Ovary (tissue), 9 donors: Measurements from ENCODE around the gene VPS51. TPM values are rescaled to one million over a fixed set of nuclear protein-coding genes. Genes with fewer than 3 reads are reported as not detected.

Source experiments
- DNase-seq, 5 donors: peaks; one replicate each; pipeline ENCODE4 v3.0.0-alpha.2; 2019 to 2020
- H3K27ac ChIP-seq, 2 donors: fragments of 200-600 bp; one replicate each; pipeline versions ENCODE4 v1.5.1 to v1.8.0; 2019 to 2022
- H3K27me3 ChIP-seq: fragments of 200-600 bp; one replicate; pipeline ENCODE4 v1.8.0; 2022
- H3K36me3 ChIP-seq: fragments of 200-600 bp; sonication (generic); one replicate; pipeline ENCODE4 v1.5.1; 2019
- H3K4me1 ChIP-seq: one replicate; pipeline ENCODE4 v1.8.1; 2013; ENCODE audit warnings: mild to moderate bottlenecking, moderate library complexity; ENCODE audit not compliant: insufficient read depth
- H3K4me3 ChIP-seq: fragments of 200-600 bp; sonication (generic); one replicate; pipeline ENCODE4 v1.5.1; 2017
- H3K9me3 ChIP-seq, 2 donors: fragments of 200-600 bp in 1 of 2; sonication (generic) in 1 of 2; one replicate each; pipeline versions ENCODE4 v1.5.1 to v1.8.1; 2013 to 2019; ENCODE audit warnings: mild to moderate bottlenecking in 1 of 2, moderate library complexity in 1 of 2
- CTCF ChIP-seq, 3 donors: fragments of 450-650 bp in 2 of 3; fragments of 200-600 bp in 1 of 3; IDR thresholded peaks; one replicate each; pipeline versions ENCODE4 v1.5.1 to v1.8.0; 2016 to 2022; ENCODE audit warnings: antibody characterized with exemption in 3 of 3, mild to moderate bottlenecking in 1 of 3
- EP300 ChIP-seq: sonication (generic); formaldehyde crosslinking; IDR thresholded peaks from one replicate; pipeline ENCODE4 v1.6.1; 2017; ENCODE audit warnings: antibody characterized with exemption
- POLR2A ChIP-seq: fragments of 450-650 bp; IDR thresholded peaks from one replicate; pipeline ENCODE4 v1.6.1; 2017; ENCODE audit warnings: antibody characterized with exemption, mild to moderate bottlenecking, moderate library complexity
- WGBS, 3 donors: extraction: QIAGEN DNeasy Blood & Tissue Kit in 1 of 3; methylation state at CpG; one replicate each; pipeline versions ENCODE4 v1.1.5 to v1.1.7; 2013 to 2017; 5-methylcytosine and 5-hydroxymethylcytosine counted together
- intact Hi-C, 4 donors: fragments of 100-400 bp; cut with DNase I; formaldehyde crosslinking; loops; one replicate each; pipeline versions ENCODE4 v1.11.0 to v1.15.1; 2022 to 2023
- polyA plus RNA-seq, 2 donors: library from polyadenylated mRNA; stranded (reverse); fragments of 200-250 nt in 1 of 2; fragments of 350-450 nt in 1 of 2; fragmentation: Illumina TruSeq in 1 of 2; extraction: RNeasy Lipid Tissue Mini Kit (QIAGEN cat#74804) in 1 of 2; gene quantifications; one replicate each; pipeline ENCODE4 v1.2.3, GENCODE V29; 2013 to 2014
- total RNA-seq, 7 donors: library from RNA; depleted of rRNA in 2 of 7; stranded (reverse); fragments of >200 nt in 2 of 7; fragmentation: NEBNext Ultra II Directional in 3 of 7; extraction: Animal tissue kit (Norgen Biotek cat#: 25700) in 3 of 7; gene quantifications; one replicate each; pipeline versions ENCODE4 v1.1.0 to v1.2.4, GENCODE V29; 2016 to 2023
- donor health status: DM: no; HTN: no; CAD: no; lungs with moderate emphysema.
- donor health status: DM: no; HTN: no; CAD: no.
- donor health status: Bipolar disorder and iron deficiency.
- donor health status: DM: yes; HTN: yes; CAD: no.
- donor health status: DM: no; HTN: no; CAD: no.
- donor health status: DM: yes; HTN: yes; CAD: no.

The VPS51 gene
- total and polyA plus RNA-seq, 9 donors, result 51.1 to 543 (median 221) TPM

- WGBS, 3 donors, result 4 to 8% (median 6%) methylated on average over 14 of the region's 14 CpGs
- TF ChIP-seq EP300 (no peak), POLR2A (no peak), CTCF (IDR thresholded peaks at IDR 0.05) (no peak)
- H3K9me3 ChIP-seq, result no peaks in the 10 kb centered on the region
- H3K27me3 ChIP-seq, result no peaks in the 10 kb centered on the region
- H3K4me3 ChIP-seq, result peak overlapping the region; percentile 51
- peaks cover 16% of the 10 kb centered on the region for H3K4me1 ChIP-seq
- no peaks in the 10 kb centered on the region for H3K36me3 ChIP-seq
- intact Hi-C loops, result loop anchor here in 2 of 4 donors (5.0 to 10.0 kb wide), 5 partner anchors 71 to 269 kb away; partner anchors contain the start of genes ARL2 (in 2 of the 2), ATG2A (in 1 of the 2), CAPN1 (in 1 of the 2) and CDC42BPG (in 1 of the 2)
- peak in 3 of 5 donors; percentile 55 to 70 (median 64) for DNase-seq
- H3K27ac ChIP-seq, result peak overlapping the region in 1 of 2 donors; percentile 56
Observed at GRCh38 chr11:65113361-65113756, 17.3 kb downstream of the VPS51 start.

- Histone ChIP-seq H3K27ac (no peak overlapping the region), H3K4me3 (no peak overlapping the region), H3K36me3 (no peaks in the 10 kb centered on the region), H3K4me1 (peaks cover 16% of the 10 kb centered on the region), H3K9me3 (no peaks in the 10 kb centered on the region), H3K27me3 (no peaks in the 10 kb centered on the region)
- DNase-seq, result no peak
- intact Hi-C loops, result loop anchor here in 2 of 4 donors (5.0 to 10.0 kb wide), 5 partner anchors 71 to 269 kb away; partner anchors contain the start of genes ARL2 (in 2 of the 2), ATG2A (in 1 of the 2), CAPN1 (in 1 of the 2) and CDC42BPG (in 1 of the 2)
- TF ChIP-seq POLR2A (no peak), CTCF (IDR thresholded peaks at IDR 0.05) (no peak), EP300 (no peak)
- 40 to 65% (median 41%) methylated on average over 6 of the region's 6 CpGs for WGBS, 3 donors
Observed at GRCh38 chr11:65113839-65114238, 17.8 kb downstream of the VPS51 start.

- peaks cover 16% of the 10 kb centered on the region for H3K4me1 ChIP-seq
- no peak overlapping the region for H3K4me3 ChIP-seq
- TF ChIP-seq CTCF (IDR thresholded peaks at IDR 0.05), result no peak
- no peak for TF ChIP-seq EP300
- no peak for TF ChIP-seq POLR2A
- no peaks in the 10 kb centered on the region for H3K27me3 ChIP-seq
- no peaks in the 10 kb centered on the region for H3K9me3 ChIP-seq
- WGBS, 3 donors, result 72 to 80% (median 79%) methylated on average over 10 to 11 of the region's 11 CpGs
- DNase-seq, result peak in 2 of 5 donors; percentile 16 to 44
- no peak overlapping the region for H3K27ac ChIP-seq
- intact Hi-C loops, result loop anchor here in 3 of 4 donors (5.0 to 10.0 kb wide), 7 partner anchors 32 to 270 kb away; partner anchors contain the start of genes ARL2 (in 3 of the 3), ATG2A (in 1 of the 3), CAPN1 (in 1 of the 3) and CDC42BPG (in 1 of the 3)
- H3K36me3 ChIP-seq, result no peaks in the 10 kb centered on the region
Observed at GRCh38 chr11:65114538-65115171, 18.6 kb downstream of the VPS51 start.

DNA sequence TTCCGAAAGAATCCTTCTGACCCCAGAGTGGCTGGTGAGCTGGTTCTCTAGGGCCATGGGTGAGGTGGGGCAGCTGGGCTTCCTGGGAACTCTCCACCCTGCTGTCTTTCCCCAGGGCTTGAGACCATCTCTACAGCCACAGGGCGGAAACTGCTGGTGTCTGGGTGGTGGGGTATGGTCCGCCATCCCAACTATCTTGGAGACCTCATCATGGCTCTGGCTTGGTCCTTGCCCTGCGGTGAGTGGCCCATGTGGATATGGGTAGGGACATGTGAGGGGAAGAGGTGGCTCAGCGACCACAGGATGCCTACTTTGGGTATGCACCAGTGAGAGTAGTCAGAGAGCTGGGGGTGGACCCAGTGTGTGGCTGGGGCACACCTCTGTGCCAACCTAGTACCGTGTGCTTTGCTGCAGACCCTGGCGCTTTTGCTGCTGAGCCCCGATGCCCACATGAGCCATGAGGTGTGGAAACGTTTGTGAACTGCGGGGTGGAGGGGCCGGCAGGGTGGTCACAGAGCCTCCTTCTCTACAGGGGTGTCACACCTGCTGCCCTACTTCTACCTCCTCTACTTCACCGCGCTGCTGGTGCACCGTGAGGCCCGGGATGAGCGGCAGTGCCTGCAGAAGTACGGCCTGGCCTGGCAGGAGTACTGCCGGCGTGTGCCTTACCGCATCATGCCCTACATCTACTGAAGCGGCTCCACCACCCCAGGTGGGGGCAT lies 19.5 kb downstream of the VPS51 start:
- no peaks in the 10 kb centered on the region for H3K36me3 ChIP-seq
- no peaks in the 10 kb centered on the region for H3K27me3 ChIP-seq
- no peak overlapping the region for H3K27ac ChIP-seq
- DNase-seq, result peak in 3 of 5 donors; percentile 35 to 50 (median 41)
- intact Hi-C loops, result loop anchor here in 3 of 4 donors (5.0 to 10.0 kb wide), 7 partner anchors 33 to 271 kb away; partner anchors contain the start of genes ARL2 (in 2 of the 3), ATG2A (in 1 of the 3), CAPN1 (in 1 of the 3) and CDC42BPG (in 1 of the 3)
- 86 to 90% (median 88%) methylated on average over 21 of the region's 21 CpGs for WGBS, 3 donors
- H3K4me1 ChIP-seq, result peaks cover 14% of the 10 kb centered on the region
- no peaks in the 10 kb centered on the region for H3K9me3 ChIP-seq
- H3K4me3 ChIP-seq, result no peak overlapping the region
- TF ChIP-seq CTCF (IDR thresholded peaks at IDR 0.05) (no peak), EP300 (no peak)
